D721Med (cell line): ENCODE results near the gene ARID3B.

Experiments
- DNase-seq: peaks from one replicate; pipeline ENCODE4 v3.0.0; 2011; ENCODE audit warnings: low spot score; ENCODE audit not compliant: insufficient read length
- FAIRE-seq: peaks from 2 replicates; lab custom pipeline; 2011; peaks lifted over from hg19 to GRCh38; lab: Jason Lieb, UNC
- TF ChIP-seq, protein P1 (sequence below): IDR thresholded peaks from 2 replicates; pipeline ENCODE4 v1.5.1; 2012; ENCODE audit warnings: mild to moderate bottlenecking, control low read depth; ENCODE audit not compliant: insufficient read depth; ENCODE audit errors: missing control alignments

Gene ARID3B

DNA sequence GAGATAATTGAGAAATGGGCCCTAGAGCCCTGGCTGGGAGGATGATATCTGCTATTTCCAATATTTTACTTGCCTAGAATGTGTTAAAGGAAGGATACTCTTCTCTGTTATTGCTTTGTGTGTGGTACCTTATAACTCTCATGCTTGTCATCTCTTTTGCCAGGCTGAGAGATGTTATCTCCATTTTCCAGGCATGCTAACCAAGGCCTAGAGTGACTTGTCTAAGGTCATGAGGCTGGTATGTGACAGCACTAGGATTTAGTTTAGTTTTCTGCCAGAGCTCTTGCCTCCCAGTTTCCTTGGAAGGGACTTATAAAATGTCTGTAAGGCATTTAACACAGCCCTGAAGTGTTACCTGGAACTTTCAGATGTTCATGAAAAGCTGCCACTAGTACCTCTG, 76.0 kb downstream of the ARID3B start:
- TF ChIP-seq, protein P1, sequence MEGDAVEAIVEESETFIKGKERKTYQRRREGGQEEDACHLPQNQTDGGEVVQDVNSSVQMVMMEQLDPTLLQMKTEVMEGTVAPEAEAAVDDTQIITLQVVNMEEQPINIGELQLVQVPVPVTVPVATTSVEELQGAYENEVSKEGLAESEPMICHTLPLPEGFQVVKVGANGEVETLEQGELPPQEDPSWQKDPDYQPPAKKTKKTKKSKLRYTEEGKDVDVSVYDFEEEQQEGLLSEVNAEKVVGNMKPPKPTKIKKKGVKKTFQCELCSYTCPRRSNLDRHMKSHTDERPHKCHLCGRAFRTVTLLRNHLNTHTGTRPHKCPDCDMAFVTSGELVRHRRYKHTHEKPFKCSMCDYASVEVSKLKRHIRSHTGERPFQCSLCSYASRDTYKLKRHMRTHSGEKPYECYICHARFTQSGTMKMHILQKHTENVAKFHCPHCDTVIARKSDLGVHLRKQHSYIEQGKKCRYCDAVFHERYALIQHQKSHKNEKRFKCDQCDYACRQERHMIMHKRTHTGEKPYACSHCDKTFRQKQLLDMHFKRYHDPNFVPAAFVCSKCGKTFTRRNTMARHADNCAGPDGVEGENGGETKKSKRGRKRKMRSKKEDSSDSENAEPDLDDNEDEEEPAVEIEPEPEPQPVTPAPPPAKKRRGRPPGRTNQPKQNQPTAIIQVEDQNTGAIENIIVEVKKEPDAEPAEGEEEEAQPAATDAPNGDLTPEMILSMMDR = no peak
- no peak for FAIRE-seq
- no peak for DNase-seq

DNA sequence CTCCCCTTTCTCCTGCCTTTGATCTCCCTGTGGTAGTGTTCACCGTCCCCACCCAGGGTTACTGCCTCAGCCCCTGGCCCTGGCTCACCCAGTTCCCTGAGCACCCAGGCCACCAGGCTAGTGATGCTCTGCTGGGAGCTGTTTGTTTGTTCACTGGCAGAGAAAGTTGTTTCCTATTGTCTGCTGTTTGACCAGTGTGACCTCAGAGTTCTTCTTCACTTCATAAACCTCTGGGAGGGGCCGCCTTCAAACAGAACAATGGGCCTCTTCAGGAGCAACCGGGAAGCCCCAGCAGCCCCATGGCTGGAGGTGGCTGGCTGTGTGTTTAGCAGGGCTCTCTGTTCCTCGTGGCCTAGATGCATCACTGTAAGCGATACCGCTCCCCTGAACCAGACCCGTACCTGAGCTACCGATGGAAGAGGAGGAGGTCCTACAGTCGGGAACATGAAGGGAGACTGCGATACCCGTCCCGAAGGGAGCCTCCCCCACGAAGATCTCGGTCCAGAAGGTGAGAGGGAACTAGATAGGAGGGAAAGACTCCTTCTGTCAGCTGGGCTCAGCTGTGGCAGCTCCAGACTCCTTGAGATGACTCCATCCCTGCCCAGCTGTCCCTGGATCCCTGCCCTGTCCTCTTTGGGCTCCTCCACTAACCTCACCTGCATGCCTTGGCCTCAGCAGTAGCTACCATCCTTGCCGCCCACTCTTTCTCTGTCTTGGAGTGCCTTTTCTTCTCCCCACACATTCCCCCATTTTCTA, 78.0 kb downstream of the ARID3B start:
- FAIRE-seq (no peak), DNase-seq (no peak)

DNA sequence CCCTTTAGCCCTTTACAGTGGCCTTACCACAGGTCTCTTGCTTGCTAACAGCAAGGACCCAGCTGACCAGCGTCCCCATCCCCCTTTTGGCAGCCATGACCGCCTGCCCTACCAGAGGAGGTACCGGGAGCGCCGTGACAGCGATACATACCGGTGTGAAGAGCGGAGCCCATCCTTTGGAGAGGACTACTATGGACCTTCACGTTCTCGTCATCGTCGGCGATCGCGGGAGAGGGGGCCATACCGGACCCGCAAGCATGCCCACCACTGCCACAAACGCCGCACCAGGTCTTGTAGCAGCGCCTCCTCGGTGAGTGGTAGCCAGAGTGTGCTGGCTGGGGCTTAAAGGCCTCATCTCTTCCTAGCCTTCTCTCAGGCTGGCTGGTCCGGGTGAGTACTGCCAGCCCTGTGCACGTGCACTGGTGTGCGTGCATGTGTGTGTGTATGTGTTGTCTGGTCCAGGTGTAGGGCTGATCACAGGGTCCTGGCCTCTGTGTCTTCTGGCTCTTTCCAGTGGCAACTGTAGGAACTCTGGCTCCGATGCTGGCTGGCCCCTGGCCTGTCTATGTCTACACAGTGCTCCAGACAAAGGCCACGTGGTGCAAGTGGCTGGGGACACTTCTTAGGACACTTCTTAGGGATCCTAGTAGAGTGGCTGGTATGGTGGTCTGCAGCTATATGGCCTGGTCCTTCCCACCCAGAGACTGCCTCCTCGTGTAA, 79.1 kb downstream of the ARID3B start:
- TF ChIP-seq, protein P1 = no peak
- DNase-seq = no peak
- FAIRE-seq = no peak

More for the DNA sequence above, 78.0 kb downstream of the ARID3B start:
- TF ChIP-seq, protein P1 = no peak

DNA sequence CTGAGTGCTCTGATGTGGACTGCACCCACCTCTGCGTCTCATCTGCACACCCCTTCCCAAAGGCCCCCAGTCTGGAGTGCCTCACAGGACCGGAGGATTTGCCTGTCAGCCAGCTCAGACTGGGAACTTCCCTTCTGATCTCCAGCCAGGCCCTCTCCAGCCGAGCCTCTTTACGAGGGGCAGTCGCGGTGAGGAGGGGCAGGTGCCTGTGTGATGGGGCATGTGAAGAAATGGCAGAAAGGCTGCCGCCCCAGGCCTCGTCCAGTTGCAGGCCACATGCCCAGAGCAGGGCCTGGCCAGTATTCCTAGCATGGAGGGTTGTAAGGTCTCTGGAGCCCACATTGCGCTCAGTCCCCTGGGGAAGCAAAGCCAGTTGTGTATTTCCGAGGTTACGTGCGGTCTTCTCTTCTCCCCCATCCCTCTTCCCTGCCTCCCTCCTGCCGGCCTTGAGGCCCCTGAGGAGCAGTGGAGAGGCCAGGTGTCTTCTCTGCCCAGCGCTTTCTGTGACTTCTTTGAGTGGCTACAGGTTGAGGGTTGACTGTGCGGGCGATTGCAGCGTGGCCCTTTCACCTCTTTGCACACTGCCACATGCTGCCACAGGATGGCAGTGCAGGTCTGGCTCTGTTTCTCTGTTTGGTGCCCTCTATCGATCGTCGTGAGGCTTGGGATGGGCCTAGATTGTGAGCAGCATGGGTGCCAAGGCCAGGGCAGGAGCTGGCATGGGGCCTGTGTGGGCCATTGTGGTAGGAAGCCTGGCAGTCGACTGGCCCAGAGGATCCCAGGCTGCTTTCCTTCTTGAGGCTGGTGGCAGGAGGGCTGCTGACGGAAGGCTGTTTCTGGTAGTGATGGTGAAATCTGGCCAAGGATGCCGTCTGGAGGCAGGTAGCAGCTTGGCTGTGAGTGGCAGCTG, 79.9 kb downstream of the ARID3B start:
- no peak for FAIRE-seq
- TF ChIP-seq, protein P1 = peak; percentile 100
- DNase-seq = peak; percentile 97

DNA sequence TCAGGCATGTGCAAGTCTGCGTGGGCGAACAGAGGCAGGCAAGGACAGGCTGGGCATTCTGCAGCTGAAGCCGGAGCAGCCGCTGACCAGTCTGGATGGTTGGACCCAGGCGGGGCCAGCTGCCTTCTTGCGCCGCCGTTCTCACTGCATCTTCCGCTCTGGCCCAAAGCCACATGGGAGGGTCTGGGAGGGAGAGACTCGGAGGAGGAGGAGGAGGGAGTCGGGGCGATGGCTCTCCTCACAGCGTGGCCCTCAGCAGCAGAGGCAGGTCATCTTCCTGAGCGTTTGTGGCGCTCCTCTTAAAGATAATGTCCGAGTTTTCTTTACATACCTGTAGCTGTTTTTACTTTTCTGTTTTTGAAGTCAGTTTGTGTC, 80.5 kb downstream of the ARID3B start:
- TF ChIP-seq, protein P1 = no peak
- FAIRE-seq = no peak
- DNase-seq = no peak

DNA sequence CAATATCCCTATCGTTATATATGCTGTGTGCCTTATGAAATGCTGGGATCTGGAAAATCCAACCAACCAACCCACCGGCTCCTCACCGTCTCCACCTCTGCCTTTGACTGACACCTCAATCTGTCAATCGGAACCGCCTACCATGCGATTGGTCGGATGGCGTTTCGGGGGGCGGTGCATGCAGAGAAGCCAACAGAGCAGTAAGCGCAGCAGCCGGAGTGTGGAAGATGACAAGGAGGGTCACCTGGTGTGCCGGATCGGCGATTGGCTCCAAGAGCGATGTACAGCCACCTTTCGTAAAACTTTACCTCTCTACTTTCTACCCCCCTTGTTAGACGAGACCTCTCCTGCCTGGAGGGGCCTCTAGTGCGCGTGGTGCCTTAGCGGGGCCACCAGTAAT, 80.9 kb downstream of the ARID3B start:
- TF ChIP-seq, protein P1 = no peak
- FAIRE-seq = no peak
- no peak for DNase-seq
